GM21786 (cell line): ENCODE results near the gene BCL11B.

ENCODE experiments used
- ATAC-seq: cut with Tn5 transposase; IDR thresholded peaks from one replicate; pipeline ENCODE4 v1.9.1; 2021; ENCODE audit not compliant: unreplicated experiment

The BCL11B gene

GRCh38 chr14:99185436-99186068 is 86.4 kb downstream of the BCL11B start:
- no peak for ATAC-seq

GRCh38 chr14:99183716-99184115 is 88.3 kb downstream of the BCL11B start:
- ATAC-seq = no peak

DNA sequence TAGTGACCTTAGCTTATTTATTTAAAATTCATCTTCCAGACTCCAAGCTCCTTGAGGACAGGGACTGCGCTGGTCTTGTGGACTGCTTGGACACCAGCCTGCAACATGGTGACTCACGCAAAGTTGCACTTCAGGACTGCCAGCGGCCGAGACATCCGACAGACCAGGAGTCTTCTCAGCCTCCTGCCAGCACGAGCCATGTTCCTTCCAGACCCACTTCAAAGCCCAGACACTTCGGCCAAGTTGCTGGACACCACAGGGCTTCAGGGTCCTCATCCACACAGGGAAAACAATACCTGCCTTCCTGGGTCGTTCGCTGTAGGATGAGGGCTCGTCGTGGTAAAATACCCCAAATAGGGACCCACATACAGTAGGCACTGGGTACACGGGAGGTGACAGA is 88.7 kb downstream of the BCL11B start:
- ATAC-seq = no peak

DNA sequence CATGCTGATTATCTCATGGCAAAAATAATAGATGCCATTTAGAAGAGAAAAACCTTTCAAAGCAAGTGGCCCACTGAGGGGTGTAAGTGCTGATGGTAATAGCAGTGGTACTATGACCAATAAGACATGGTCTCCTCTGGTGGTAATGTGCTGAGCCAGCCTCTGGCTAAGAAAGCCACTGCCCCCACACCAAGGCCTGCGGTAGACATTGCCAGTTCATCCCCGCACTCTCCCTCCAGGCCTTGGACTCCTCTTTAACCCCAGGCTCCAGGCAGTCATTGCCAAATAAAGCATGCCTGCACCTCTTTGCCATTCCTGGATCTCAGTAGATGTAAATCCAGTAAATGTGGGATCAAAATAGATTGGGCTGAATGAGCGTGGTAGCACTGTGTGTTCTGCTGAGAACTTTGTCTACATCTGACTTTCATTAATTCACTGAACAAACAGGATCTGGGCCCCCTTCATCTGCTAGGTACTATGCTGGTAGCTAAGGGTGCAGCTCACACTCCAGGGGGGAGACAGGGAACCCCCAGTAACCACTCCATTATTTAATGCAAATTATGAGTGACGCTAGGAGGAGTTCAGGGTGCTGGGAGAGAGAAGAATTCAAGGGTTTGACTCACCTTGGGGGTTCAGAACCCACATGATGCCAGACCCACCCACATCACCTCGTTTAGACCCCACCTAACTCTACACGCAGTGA is 89.3 kb downstream of the BCL11B start:
- ATAC-seq = no peak

DNA sequence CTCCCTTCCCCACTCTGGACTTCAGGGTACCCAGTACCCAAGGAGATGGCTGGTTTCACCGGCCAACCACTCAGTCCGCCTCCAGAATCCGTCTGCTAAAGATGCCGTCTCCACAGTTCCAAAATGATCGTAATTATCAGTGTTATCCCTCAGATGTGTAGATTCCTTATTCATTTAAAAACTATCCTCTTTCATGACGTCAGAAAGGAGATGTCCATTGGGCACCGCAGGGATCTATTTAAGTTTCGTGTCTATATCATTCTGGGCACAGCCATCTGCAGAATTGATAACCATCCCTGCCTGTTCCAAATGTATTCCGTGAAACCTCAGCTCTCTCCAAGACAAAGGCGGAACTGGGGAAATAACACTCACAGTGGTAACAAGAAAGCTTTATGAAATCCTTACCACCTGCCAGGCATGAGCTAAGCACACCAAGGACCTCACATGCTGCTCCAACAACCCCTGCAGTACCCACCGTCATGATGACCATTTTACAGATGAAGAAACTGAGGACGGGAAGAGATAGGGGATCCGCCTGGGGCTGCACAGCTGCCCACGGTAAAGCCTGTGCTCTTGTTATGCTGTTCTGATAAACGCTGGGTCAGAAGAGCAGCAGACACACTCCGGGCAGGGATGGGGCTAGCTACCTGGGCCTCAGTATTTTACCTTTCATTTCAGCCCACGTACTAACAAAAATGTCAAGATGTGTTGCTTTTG is 90.0 kb downstream of the BCL11B start:
- no peak for ATAC-seq

DNA sequence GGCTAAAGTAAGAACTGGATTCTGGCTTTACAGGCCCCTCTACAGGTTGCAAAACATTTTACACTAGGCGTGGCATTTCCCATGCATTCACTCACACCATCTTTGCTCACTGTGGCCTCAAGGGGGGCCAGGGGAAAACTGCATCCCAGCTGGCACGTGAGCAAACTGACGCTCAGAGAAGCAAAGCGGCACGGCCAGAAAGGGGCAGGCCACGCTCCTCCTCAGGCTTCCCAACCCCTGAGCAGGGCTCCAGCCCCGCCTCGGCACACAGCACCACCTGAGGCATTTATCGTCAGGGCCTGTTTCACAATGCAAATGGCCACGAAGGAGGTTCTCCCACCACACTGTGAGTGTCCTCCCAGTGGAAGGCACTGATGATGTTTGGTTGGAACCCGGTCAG is 90.8 kb downstream of the BCL11B start:
- ATAC-seq = no peak

DNA sequence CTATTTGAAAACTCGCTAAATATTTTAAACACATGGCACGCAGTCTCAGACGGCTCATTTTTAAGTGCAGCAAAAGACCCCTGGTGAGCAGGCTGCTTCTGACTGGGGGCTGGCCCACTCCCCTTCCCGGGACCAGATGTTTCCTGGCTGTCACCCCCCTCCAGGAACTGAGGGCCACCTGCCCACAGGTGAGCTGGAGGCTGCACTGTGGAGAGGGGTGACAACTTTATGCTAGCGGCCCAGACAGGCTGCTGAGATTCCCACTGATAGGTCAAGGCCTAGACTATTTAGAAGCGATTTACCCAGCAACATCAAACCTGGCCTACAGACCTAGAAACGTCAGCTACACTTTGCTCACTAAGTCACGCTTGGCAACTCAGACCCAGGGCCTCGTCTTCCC is 92.1 kb downstream of the BCL11B start:
- no peak for ATAC-seq

GRCh38 chr14:99179506-99179905 is 92.5 kb downstream of the BCL11B start:
- no peak for ATAC-seq

DNA sequence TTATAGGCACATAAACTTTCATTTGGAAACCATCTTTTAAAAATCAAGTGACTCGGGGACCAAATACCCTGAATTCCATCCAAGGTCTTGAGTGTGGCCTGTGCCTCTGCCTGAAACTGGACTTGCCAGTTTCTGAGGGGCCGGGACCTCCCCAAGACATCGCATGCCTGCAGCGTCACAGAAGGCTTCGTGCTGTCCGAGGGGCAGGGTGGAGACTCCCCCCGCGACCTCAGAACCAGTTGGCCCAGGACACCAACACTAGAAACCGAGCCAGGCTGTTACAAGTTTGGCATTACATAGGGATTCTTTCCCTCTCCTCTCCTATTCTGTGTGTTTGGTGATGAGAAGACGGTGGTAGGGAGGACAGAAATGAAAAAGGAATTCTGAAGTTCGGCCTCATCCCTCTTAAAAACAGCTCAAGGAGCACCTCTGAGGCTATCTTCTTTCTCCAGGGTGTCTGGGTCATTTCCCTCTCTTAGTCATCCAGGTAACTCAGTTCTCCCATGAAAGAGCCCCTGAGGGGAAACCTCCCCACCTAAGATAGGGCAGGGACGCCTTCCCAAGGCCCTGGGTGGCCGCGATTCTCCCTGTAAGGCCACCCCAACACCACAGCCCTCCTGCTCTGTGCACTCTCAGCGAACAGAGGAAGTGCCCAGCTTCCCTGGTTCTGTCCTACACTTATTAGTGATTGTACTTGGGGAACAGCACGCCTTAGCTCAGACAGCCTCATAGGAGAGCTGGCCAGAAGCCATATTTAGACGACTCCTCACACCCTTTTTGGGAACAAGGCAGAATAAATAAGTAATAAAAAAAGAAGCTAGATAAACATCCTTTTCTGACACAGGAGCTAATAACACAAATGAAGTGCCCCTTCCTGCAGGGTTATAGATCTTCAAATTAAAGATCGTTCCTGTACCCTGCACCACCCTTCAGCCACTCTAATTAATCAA is 93.8 kb downstream of the BCL11B start:
- ATAC-seq = no peak

GRCh38 chr14:99177046-99177655 is 94.8 kb downstream of the BCL11B start:
- ATAC-seq = no peak

GRCh38 chr14:99176156-99176945 is 95.6 kb downstream of the BCL11B start:
- no peak for ATAC-seq

DNA sequence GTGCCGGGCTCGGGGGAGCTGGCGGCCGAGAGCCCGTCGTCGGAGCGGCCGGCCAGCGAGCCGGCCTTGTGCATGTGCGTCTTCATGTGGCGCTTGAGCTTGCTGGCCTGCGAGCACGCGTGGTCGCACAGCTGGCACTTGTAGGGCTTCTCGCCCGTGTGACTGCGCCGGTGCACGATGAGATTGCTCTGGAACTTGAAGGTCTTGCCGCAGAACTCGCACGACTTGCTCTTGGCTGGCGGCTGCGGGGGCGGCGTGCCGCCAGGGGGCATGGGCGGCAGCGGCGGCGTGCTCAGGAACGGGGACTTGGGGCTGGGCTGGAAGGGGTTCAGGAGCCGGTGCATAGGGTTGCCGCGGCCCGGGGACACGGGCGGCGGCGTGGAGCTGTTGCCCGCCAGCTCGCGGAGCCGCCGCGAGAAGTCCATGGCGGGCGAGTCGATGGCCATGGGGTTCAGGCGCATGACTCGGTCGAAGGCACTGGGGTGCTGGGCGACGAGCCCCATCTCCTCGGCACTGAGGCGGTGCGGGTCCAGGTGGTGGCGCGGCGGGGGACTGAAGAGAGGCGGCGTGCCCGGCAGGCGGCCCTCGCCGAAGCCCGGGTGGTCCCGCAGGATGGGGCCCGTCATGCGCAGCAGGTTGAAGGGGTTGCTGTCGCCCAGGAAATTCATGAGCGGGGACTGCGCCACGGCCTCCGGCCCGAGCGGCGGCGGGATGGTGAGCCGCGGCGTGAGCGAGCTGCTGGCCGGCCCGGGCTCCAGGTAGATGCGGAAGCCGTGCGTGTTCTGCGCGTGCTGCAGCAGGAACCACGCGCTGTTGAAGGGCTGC is 96.5 kb downstream of the BCL11B start:
- no peak for ATAC-seq

GRCh38 chr14:99174770-99175319 is 97.2 kb downstream of the BCL11B start:
- no peak for ATAC-seq

- ATAC-seq = no peak
These were observed 97.8 kb downstream of the BCL11B start for GRCh38 chr14:99174081-99174769.

DNA sequence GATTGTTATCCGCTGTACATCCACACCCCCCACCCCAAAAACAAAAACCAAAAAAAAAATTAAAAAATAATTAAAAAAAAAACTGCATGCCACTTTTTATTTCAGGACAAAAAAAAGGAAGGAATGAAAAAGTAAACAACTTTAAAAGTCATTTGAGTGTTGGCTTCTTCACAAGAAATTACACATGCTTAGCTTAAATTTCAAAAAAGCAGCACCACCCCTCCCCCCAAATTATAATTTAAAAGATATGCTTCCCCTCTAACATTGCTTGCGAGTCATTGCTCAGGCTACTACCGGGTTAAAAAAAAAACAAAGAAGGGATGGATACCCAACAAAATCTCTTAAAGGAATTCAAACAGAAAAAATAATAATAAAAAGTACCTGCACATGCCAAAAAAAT is 98.5 kb downstream of the BCL11B start:
- ATAC-seq = no peak

- no peak for ATAC-seq
These were observed 98.9 kb downstream of the BCL11B start for GRCh38 chr14:99173086-99173485.

- ATAC-seq = no peak
These were observed 100.6 kb downstream of the BCL11B start for GRCh38 chr14:99171396-99171795.

GRCh38 chr14:99169776-99170356 is 102.1 kb downstream of the BCL11B start:
- no peak for ATAC-seq
